GM12878 (cell line): ENCODE results near the gene SYTL1.

Source experiments
- CHD2 ChIP-seq: IDR thresholded peaks from 2 replicates; pipeline ENCODE4 v1.6.1; 2011; ENCODE audit warnings: low read depth, low read length, improper control_type of control experiment, borderline replicate concordance
- HDGF ChIP-seq: fragments of 450-650 bp; IDR thresholded peaks from 2 replicates; pipeline ENCODE4 v1.6.1; 2016; ENCODE audit warnings: antibody characterized with exemption
- MXI1 ChIP-seq: fragments of 150-350 bp; IDR thresholded peaks from 2 replicates; pipeline ENCODE4 v1.6.1; 2011; ENCODE audit warnings: low read depth, mild to moderate bottlenecking, inconsistent platforms, low read length, improper control_type of control experiment
- POLR2A ChIP-seq: IDR thresholded peaks from 2 replicates; pipeline ENCODE4 v1.6.1; 2011; ENCODE audit warnings: low read depth, mild to moderate bottlenecking, low read length
- POLR2AphosphoS5 ChIP-seq: IDR thresholded peaks from 2 replicates; pipeline ENCODE4 v1.6.1; 2011; ENCODE audit warnings: mild to moderate bottlenecking, low read length, inconsistent platforms
- POU2F2 ChIP-seq: IDR thresholded peaks from 3 replicates; pipeline ENCODE4 v1.6.1; 2011; ENCODE audit warnings: low read depth, mild to moderate bottlenecking, low read length, borderline replicate concordance
- SRF ChIP-seq, 2 experiments: IDR thresholded peaks; 2 replicates each; pipeline ENCODE4 v1.6.1; 2011; ENCODE audit warnings: low read depth in 2 of 2, low read length in 2 of 2, mild to moderate bottlenecking in 1 of 2, moderate library complexity in 1 of 2
- TAF1 ChIP-seq: IDR thresholded peaks from 2 replicates; pipeline ENCODE4 v1.6.1; 2011; ENCODE audit warnings: mild to moderate bottlenecking, low read depth, low read length, borderline replicate concordance
- TF ChIP-seq, protein P1 (sequence below): fragments of 450-650 bp; IDR thresholded peaks from 2 replicates; pipeline ENCODE4 v1.6.1; 2016; ENCODE audit warnings: mild to moderate bottlenecking, moderate library complexity, borderline replicate concordance
- TF ChIP-seq, protein P2 (sequence below): IDR thresholded peaks from 2 replicates; pipeline ENCODE4 v1.6.1; 2011; ENCODE audit warnings: mild to moderate bottlenecking, low read depth, low read length, moderate library complexity; ENCODE audit not compliant: insufficient replicate concordance

DNA sequence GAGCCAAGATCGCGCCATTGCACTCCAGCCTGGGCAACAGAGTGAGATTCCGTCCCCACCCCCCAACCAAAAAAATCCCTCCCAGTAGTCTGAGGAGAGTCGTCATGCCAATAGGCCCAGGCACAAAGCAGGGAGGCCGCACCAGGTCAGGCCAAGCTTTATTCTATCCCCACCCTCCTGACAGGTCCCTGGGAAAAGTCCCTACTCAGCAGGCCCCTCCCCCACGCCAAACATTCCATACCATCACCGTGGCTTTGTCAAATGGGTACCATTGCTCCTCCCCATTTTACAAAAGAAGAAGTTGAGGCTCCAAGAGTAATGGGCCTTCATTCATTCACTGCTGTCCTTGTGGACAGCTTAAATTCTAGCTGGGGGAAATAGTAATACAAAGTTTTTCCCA is 55.9 kb downstream of the SYTL1 start:
- no peak for TF ChIP-seq MXI1
- TF ChIP-seq CHD2: no peak
- TF ChIP-seq POLR2AphosphoS5: no peak
- no peak for TF ChIP-seq HDGF
- TF ChIP-seq TAF1: no peak
- TF ChIP-seq, protein P1, sequence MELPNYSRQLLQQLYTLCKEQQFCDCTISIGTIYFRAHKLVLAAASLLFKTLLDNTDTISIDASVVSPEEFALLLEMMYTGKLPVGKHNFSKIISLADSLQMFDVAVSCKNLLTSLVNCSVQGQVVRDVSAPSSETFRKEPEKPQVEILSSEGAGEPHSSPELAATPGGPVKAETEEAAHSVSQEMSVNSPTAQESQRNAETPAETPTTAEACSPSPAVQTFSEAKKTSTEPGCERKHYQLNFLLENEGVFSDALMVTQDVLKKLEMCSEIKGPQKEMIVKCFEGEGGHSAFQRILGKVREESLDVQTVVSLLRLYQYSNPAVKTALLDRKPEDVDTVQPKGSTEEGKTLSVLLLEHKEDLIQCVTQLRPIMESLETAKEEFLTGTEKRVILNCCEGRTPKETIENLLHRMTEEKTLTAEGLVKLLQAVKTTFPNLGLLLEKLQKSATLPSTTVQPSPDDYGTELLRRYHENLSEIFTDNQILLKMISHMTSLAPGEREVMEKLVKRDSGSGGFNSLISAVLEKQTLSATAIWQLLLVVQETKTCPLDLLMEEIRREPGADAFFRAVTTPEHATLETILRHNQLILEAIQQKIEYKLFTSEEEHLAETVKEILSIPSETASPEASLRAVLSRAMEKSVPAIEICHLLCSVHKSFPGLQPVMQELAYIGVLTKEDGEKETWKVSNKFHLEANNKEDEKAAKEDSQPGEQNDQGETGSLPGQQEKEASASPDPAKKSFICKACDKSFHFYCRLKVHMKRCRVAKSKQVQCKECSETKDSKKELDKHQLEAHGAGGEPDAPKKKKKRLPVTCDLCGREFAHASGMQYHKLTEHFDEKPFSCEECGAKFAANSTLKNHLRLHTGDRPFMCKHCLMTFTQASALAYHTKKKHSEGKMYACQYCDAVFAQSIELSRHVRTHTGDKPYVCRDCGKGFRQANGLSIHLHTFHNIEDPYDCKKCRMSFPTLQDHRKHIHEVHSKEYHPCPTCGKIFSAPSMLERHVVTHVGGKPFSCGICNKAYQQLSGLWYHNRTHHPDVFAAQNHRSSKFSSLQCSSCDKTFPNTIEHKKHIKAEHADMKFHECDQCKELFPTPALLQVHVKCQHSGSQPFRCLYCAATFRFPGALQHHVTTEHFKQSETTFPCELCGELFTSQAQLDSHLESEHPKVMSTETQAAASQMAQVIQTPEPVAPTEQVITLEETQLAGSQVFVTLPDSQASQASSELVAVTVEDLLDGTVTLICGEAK: no peak
- TF ChIP-seq, protein P2, sequence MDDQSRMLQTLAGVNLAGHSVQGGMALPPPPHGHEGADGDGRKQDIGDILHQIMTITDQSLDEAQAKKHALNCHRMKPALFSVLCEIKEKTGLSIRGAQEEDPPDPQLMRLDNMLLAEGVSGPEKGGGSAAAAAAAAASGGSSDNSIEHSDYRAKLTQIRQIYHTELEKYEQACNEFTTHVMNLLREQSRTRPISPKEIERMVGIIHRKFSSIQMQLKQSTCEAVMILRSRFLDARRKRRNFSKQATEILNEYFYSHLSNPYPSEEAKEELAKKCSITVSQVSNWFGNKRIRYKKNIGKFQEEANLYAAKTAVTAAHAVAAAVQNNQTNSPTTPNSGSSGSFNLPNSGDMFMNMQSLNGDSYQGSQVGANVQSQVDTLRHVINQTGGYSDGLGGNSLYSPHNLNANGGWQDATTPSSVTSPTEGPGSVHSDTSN: no peak
- TF ChIP-seq POLR2A: no peak
- no peak for TF ChIP-seq SRF (IDR thresholded peaks at IDR 0.05; ENCODE audit: low read depth in 2 of 2, low read length in 2 of 2)
- TF ChIP-seq POU2F2: no peak
